Activated T-helper 2 cell treated with anti-CD3 and anti-CD28 coated beads, Interferon-gamma antibody, Interleukin-2, Interleukin-4, amounts not matched to agents 10 μg/mL and 5 μg/mL and 100 μg/mL, durations not matched to agents 14 hours and 24 hours and 36 hours (primary cell): ENCODE measurements around the gene C5orf47. TPM values are rescaled to one million over a fixed set of nuclear protein-coding genes. Genes with fewer than 3 reads are reported as not detected.
"Not testable (repeated sequence)": the region's sequence is repeated elsewhere in the genome, so short reads cannot be mapped to it uniquely, and the experiment has no call there.

Experiments used
- DNase-seq: peaks from one replicate; pipeline ENCODE4 v3.0.0; 2021; ENCODE audit warnings: low spot score
- H3K27ac Mint-ChIP-seq: one replicate; pipeline ENCODE4 v1.8.0; 2021; ENCODE audit warnings: mixed read lengths
- H3K27me3 Mint-ChIP-seq: one replicate; pipeline ENCODE4 v1.8.0; 2021; ENCODE audit warnings: low read depth, mixed read lengths
- H3K36me3 Mint-ChIP-seq: one replicate; pipeline ENCODE4 v1.8.0; 2021; ENCODE audit warnings: low read depth, mixed read lengths
- H3K4me1 Mint-ChIP-seq: one replicate; pipeline ENCODE4 v1.8.0; 2021; ENCODE audit warnings: low read depth, mixed read lengths
- H3K4me3 Mint-ChIP-seq: one replicate; pipeline ENCODE4 v1.8.0; 2021; ENCODE audit warnings: low read depth, mild to moderate bottlenecking, moderate library complexity, mixed read lengths
- H3K9me3 Mint-ChIP-seq: one replicate; pipeline ENCODE4 v1.8.0; 2021; ENCODE audit warnings: mixed read lengths
- intact Hi-C: fragments of 100-400 bp; cut with micrococcal nuclease; formaldehyde crosslinking; loops from one replicate; pipeline ENCODE4 v1.15.1; 2023
- total RNA-seq: library from RNA; stranded (reverse); gene quantifications from 2 replicates; pipeline ENCODE4 v1.2.3, GENCODE V29; 2022

The C5orf47 gene
- total RNA-seq, 1 donor from 2014 or later = not detected

- H3K4me3 Mint-ChIP-seq = peak overlapping the region; percentile 71
- H3K27ac Mint-ChIP-seq = no peak overlapping the region
- intact Hi-C loops = loop anchor here (1.0 to 10.0 kb wide), 2 partner anchors 189 to 354 kb away; no protein-coding TSS in a partner anchor
- H3K4me1 Mint-ChIP-seq = peaks cover 7% of the 10 kb centered on the region
- H3K36me3 Mint-ChIP-seq = no peaks in the 10 kb centered on the region
- no peaks in the 10 kb centered on the region for H3K9me3 Mint-ChIP-seq
- no peak for DNase-seq
- H3K27me3 Mint-ChIP-seq = peaks cover 29% of the 10 kb centered on the region
Measured at GRCh38 chr5:173973616-173973969, 15.4 kb upstream of the C5orf47 start.

DNA sequence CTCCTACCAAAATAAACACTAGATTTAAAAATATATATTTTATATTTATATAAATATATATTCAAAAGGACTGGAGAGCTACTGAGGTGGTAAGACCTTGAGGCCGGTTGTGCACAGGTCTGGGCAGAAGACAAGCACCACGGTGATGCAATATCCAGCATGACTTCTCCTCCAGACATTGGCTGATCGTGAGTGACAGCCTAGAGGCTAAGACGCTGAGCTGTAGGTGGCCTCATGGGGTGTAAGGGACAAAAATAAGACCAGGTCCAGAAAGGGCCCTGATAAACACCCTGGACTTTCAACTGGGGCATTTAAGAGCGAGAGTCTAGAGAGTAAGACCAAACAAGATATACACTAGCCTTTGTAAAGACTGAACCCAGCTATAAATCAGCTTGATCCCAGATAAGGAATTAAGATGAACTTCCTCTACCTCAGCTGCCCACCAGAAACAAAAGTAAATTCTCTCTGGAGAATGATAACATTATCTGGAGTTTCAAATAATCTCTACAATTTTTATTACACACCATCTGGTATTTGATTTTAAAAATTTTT is 14.2 kb upstream of the C5orf47 start:
- H3K27me3 Mint-ChIP-seq = peaks cover 36% of the 10 kb centered on the region
- intact Hi-C loops = loop anchor here (10.0 kb wide), 1 partner anchor 190 kb away; no protein-coding TSS in a partner anchor

GRCh38 chr5:173981185-173981761 is 7.7 kb upstream of the C5orf47 start:
- Mint-ChIP-seq H3K27me3 (peaks cover 25% of the 10 kb centered on the region), H3K36me3 (no peaks in the 10 kb centered on the region), H3K27ac (no peak overlapping the region), H3K9me3 (no peaks in the 10 kb centered on the region), H3K4me3 (no peak overlapping the region), H3K4me1 (no peaks in the 10 kb centered on the region)
- DNase-seq = no peak
- intact Hi-C loops = no loop called here

More for the DNA sequence above, 14.2 kb upstream of the C5orf47 start:
- Mint-ChIP-seq H3K36me3 (no peaks in the 10 kb centered on the region), H3K4me3 (no peak overlapping the region), H3K4me1 (peaks cover 7% of the 10 kb centered on the region), H3K9me3 (no peaks in the 10 kb centered on the region), H3K27ac (no peak overlapping the region)
- DNase-seq = no peak

DNA sequence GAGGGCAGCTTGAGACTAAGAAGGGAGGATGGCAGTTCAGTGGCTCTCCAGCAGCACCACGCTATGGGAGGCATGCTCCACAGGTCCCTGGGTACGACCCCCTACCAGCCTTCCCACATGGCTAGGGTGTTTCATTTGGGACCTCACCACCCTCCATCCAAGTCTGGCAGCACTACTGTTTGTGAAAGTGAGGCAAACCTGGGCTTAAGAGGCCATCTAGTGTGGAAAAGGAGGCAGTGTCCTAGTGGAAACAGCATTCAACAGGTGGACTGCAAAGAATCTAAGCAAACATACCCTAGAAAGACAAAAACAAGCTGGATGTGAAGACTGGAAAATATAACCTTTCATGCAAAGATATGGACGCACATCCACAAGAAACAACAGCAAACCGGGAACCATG is 4.8 kb upstream of the C5orf47 start:
- no peaks in the 10 kb centered on the region for H3K9me3 Mint-ChIP-seq
- H3K4me1 Mint-ChIP-seq = no peaks in the 10 kb centered on the region
- intact Hi-C loops = no loop called here
- DNase-seq = no peak
- H3K27ac Mint-ChIP-seq = no peak overlapping the region
- H3K36me3 Mint-ChIP-seq = no peaks in the 10 kb centered on the region
- peaks cover 6% of the 10 kb centered on the region for H3K27me3 Mint-ChIP-seq
- H3K4me3 Mint-ChIP-seq = no peak overlapping the region

DNA sequence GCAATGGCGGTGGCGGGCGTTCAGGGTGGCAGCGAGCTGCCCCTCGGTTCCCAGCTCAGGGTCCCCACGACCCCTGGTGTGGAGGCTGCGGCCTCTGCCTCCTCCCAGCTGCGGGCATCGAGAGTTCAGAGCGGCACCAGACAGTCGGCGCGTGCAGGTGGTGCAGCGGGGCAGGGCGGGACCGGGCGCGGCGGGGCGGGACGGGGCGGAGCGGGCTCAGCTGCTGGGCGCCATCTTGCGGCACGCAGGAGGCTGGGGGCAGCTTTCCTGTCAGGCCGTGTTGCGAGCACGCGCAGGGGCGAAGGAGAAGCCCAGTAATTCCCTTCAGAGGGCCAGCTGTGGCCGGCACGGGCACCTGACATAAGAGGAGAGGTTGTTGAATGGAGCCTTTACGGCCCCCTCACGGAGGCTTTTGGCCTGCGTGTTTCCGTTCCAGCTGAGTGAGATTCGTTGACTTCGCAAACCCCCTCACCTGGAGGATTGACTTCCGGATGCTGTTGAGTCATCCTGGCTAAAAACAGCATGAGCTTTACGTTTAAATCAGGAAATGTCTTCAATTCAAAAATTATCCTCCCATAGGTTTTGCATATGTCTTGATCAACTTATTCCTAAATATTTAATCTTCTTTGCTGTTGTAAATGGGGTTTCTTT is 587 bp downstream of the C5orf47 start:
- intact Hi-C loops = no loop called here
- Mint-ChIP-seq H3K4me1 (no peaks in the 10 kb centered on the region), H3K27ac (no peak overlapping the region), H3K9me3 (no peaks in the 10 kb centered on the region), H3K27me3 (peaks cover 2% of the 10 kb centered on the region), H3K36me3 (no peaks in the 10 kb centered on the region), H3K4me3 (no peak overlapping the region)
- DNase-seq = no peak

- DNase-seq = no peak
- no peaks in the 10 kb centered on the region for H3K9me3 Mint-ChIP-seq
- no peaks in the 10 kb centered on the region for H3K36me3 Mint-ChIP-seq
- H3K27ac Mint-ChIP-seq = no peak overlapping the region
- intact Hi-C loops = no loop called here
- H3K4me1 Mint-ChIP-seq = no peaks in the 10 kb centered on the region
- no peak overlapping the region for H3K4me3 Mint-ChIP-seq
- peaks cover 21% of the 10 kb centered on the region for H3K27me3 Mint-ChIP-seq
Measured at GRCh38 chr5:173997331-173997730, 8.4 kb downstream of the C5orf47 start.

DNA sequence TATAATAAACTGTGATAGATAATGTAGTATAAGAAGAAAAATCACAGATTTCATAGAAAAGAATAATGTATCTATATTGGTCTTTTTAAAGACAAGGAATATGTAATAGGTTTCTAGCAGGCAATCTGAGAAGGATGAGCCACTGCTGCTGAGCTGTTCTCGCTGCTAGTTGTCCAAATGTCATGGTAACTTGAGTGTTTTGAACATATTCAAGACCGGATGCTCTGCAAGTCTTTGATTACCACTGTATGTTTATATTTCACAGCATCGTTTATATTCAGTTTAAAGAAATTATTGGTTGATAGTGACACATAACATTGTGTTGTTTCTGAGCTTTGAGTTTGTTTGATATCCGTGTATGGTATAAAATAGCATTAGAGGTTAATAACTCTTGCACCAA is 9.6 kb downstream of the C5orf47 start:
- Mint-ChIP-seq H3K27me3 (peaks cover 26% of the 10 kb centered on the region), H3K4me1 (no peaks in the 10 kb centered on the region), H3K9me3 (no peaks in the 10 kb centered on the region), H3K4me3 (no peak overlapping the region), H3K27ac (no peak overlapping the region), H3K36me3 (no peaks in the 10 kb centered on the region)
- intact Hi-C loops = no loop called here
- DNase-seq = no peak

- Mint-ChIP-seq H3K27me3 (peaks cover 27% of the 10 kb centered on the region), H3K4me1 (no peaks in the 10 kb centered on the region), H3K4me3 (no peak overlapping the region), H3K9me3 (no peaks in the 10 kb centered on the region), H3K36me3 (no peaks in the 10 kb centered on the region), H3K27ac (no peak overlapping the region)
- DNase-seq = no peak
- intact Hi-C loops = no loop called here
Measured at GRCh38 chr5:174000076-174000475, 11.1 kb downstream of the C5orf47 start.

DNA sequence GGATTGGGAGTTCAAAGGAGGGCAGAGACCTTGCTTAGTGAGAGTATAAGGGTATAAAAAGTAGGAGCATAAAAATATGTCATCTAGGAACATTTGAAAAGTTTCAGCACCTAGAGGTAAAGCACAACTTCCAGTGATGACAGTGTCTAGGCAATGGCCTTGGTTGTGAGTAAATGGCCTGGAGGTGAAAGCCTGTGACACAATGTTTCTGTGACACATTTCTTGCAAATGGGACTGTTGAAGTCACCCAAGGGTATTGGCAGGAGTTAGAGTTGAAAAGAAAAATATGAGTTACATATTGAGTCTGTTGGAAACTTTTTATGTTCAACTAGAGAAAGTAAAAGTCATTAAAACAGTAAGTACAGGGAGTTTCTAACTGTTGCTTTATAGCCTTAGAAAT is 14.8 kb downstream of the C5orf47 start:
- Mint-ChIP-seq H3K36me3 (no peaks in the 10 kb centered on the region), H3K27ac (no peak overlapping the region), H3K27me3 (peaks cover 18% of the 10 kb centered on the region), H3K4me3 (no peak overlapping the region), H3K9me3 (no peaks in the 10 kb centered on the region), H3K4me1 (no peaks in the 10 kb centered on the region)
- DNase-seq = no peak
- intact Hi-C loops = no loop called here

DNA sequence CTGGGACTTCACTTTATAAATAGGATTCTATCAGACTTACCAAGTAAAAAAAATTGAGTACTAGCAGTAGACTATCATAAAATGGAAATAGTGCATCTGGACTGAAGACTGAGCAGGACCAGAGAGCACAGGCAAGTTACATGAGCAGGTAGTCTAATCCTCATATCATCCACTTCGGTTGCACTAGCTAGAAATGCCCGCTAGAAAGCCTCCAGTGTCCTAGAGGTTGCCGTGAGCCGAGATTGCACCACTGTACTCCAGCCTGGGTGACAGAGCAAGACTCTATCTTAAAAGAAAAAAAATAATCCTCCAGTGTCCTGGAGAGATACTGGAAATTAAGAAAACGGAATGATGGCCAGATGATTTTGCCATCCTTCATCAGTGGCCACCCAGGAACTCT is 20.0 kb downstream of the C5orf47 start:
- no peaks in the 10 kb centered on the region for H3K27me3 Mint-ChIP-seq
- peaks cover 2% of the 10 kb centered on the region for H3K4me1 Mint-ChIP-seq

DNA sequence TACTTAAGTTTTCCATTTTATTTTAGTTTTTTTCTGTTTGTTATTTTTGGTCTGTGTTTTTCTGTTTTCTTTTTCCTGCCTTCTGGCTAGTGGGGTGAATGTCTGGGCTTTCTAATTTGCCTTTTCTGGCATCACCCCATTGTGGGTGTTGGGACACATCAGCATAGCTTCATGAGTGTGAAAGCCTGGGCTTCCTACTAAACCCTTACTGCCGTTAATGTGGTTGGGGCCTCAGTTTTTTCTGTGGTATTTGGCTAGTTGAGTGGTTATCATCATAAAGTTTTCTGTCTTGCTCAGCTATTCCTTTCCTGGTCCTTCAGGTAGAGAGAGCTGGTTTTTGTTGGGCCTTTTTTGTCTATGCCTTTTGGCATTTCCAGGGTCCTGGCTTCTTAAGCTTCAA is 21.4 kb downstream of the C5orf47 start:
- Mint-ChIP-seq H3K27ac (no peak overlapping the region), H3K27me3 (no peaks in the 10 kb centered on the region), H3K36me3 (no peaks in the 10 kb centered on the region), H3K9me3 (no peaks in the 10 kb centered on the region), H3K4me1 (peaks cover 2% of the 10 kb centered on the region), H3K4me3 (no peak overlapping the region)
- no peak for DNase-seq
- intact Hi-C loops = no loop called here

More for the DNA sequence above, 20.0 kb downstream of the C5orf47 start:
- Mint-ChIP-seq H3K4me3 (no peak overlapping the region), H3K36me3 (no peaks in the 10 kb centered on the region), H3K27ac (no peak overlapping the region), H3K9me3 (no peaks in the 10 kb centered on the region)
- intact Hi-C loops = no loop called here
- no peak for DNase-seq

DNA sequence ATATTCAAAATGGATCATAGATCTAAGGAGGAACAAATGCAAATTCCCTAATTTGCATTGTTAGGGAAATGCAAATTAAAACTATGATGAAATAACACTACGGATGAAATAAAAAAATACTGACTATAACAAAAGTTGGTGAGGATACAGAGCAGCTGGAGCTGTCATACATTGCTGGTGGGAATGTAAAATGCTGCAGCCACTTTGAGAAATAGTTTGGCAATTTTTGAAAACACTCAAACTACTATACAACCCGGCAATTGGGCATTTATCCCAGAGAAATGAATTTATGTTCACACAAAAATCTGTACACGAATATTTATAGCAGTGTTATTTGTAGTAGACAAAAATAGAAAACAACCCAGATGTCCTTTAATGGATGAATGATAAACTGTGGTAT is 22.5 kb downstream of the C5orf47 start:
- Mint-ChIP-seq H3K27ac (no peak overlapping the region), H3K27me3 (no peaks in the 10 kb centered on the region), H3K4me1 (peaks cover 2% of the 10 kb centered on the region), H3K4me3 (no peak overlapping the region), H3K9me3 (no peaks in the 10 kb centered on the region), H3K36me3 (no peaks in the 10 kb centered on the region)
- no peak for DNase-seq
- intact Hi-C loops = no loop called here

GRCh38 chr5:174020069-174020927 is 31.3 kb downstream of the C5orf47 start:
- H3K4me1 Mint-ChIP-seq, H3K9me3 Mint-ChIP-seq, DNase-seq, H3K4me3 Mint-ChIP-seq, H3K27ac Mint-ChIP-seq, intact Hi-C loops, H3K36me3 Mint-ChIP-seq, H3K27me3 Mint-ChIP-seq: not testable (repeated sequence)
